Pons (tissue), 1 donor: ENCODE data around the gene CAMK1D.
A peak's percentile ranks its signal among the peaks of the same experiment; 100 is the strongest.
"Not testable (repeated sequence)": the region's sequence is repeated elsewhere in the genome, so short reads cannot be mapped to it uniquely, and the experiment has no call there.

ENCODE experiments used
- DNase-seq: peaks from one replicate; pipeline ENCODE4 v3.0.0-alpha.2; 2016; ENCODE audit warnings: low spot score

Gene CAMK1D

DNA sequence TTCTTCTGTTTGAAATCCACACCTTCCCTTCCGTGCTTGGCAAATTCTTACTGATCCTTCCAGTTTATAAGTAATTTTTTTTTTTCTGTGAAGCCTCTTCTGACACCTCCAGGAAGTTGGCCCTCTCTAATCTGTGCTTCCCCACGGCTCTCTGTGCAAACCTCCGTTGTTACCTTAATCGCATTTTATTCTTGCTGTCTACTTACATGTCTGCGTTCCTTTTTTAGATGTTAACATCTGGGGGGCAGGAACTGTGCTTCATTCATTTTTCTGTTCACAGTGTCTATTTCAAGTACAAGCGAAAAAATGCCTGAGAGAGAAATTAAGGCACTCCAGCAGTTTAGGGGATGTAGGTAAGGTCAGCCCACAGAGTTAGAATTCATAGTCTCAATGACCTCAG is 8.4 kb upstream of the CAMK1D start:
- no peak for DNase-seq

DNA sequence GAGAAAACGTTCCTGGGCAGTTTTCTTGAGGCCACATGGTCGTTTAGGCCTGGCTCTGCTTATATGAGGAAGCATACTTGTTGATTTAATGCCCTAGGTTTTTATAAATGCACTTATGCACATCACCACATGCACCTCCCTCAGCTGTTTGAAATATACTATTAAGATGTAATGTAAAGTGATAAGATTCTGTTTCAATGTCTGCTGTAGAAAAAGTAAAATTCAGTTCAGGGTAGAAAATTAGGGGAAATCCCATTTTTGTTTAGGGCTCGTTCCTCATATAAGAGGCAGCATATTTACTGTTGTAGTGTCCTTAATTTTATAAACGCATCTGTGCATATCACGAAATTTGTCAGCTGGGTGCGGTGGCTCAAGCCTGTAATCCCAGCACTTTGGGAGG is 7.8 kb upstream of the CAMK1D start:
- no peak for DNase-seq

DNA sequence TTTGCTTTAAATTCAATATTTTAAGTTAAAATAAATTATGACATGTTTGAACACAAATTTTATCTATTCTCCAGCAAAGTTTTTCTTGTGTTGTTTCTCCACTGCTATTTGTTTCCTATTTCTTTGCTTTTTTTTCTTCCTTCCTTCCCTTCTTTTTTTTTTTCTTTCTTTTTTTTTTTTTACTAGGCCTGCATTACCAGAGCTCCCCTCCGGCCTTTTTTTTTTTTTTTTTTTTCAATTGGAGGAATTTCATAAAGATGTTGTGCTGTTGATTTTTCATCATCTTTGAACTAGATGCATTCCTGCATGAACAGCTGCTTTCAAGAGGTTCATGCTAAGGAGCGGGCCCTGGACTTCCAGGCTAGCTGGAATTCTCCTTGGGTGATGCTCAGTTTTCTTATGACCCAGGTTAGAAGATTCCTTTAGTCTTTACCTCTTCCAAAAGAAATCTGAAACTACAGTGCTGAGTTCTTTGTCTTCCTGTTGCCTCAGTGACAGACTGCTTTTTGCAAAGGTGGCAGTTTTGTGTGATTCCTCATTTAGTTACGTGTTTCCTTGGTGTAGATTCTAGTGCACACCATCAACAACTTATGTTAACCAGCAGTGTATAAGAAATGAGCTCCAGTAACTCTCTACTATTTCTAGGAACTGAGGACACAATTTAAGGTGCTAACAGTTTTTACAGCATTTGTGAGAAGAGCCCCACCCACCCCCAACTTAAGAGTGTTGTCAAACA is 4.8 kb upstream of the CAMK1D start:
- DNase-seq = no peak

DNA sequence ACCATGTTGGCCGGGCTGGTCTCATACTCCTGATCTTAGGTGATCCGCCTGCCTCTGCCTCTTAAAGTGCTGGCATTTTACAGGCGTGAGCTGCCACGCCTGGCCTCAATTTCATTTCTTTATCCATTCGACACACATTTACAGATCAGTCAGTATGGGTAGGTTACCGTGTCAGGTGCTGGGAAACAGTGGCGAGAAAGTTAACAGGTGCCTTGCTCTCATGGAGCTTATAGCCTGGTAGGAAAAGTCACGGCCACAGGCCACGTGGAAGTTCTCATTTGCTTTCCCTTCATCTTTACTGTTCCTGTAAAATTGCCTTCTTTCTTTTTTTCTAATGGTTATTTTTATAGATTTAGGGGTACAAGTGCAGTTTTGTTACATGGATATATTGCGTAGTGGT is 2.6 kb upstream of the CAMK1D start:
- DNase-seq = no peak

DNA sequence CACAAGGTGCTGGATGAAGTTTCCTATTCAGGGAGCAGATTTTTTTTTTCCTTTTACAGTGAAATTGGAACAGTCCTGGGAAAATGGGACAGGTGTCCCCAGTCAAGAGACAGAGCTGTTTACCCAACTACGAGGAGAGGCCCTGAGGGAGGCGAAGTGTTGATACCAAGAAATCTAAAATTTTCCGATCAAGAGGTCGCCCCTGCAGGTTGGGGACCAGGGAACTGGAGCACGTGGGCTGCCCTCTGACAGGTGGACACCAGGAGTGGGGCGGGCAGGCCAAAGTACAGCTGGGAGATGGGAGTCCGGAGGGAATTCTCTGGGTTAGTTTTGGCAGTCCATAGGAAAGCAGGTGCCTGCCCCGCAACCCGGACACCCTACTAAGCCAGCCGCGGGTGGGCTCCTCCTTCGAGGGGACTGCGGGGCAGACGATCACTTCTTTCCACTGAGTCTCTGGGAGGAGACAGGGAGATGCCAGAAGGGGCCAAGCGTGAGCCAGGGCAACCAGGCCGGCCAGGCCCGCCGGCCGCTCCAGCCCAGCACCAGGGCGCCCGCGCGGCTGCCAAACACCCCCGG is 965 bp upstream of the CAMK1D start:
- DNase-seq = peak; percentile 6

DNA sequence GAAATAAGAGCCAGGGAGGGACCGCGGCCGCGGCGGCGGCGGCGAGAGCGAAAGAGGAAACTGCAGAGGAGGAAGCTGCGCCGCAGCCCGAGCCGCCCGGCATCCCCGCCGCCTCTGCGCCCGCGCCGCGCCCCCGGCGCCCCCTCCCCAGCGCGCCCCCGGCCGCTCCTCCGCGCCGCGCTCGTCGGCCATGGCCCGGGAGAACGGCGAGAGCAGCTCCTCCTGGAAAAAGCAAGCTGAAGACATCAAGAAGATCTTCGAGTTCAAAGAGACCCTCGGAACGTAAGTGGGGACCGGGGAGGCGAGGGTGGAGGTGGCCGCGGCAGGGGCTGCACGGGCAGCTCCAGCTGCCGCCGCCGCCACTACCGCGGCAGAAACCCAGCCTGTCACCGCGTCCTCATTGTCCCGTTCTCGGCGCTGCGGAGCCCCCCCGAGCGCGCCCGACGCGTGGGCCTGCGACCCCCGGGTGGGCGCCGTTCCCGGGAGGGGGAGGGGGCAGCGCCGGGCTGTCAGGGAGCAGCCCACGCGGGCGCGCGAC is 351 bp downstream of the CAMK1D start:
- no peak for DNase-seq

DNA sequence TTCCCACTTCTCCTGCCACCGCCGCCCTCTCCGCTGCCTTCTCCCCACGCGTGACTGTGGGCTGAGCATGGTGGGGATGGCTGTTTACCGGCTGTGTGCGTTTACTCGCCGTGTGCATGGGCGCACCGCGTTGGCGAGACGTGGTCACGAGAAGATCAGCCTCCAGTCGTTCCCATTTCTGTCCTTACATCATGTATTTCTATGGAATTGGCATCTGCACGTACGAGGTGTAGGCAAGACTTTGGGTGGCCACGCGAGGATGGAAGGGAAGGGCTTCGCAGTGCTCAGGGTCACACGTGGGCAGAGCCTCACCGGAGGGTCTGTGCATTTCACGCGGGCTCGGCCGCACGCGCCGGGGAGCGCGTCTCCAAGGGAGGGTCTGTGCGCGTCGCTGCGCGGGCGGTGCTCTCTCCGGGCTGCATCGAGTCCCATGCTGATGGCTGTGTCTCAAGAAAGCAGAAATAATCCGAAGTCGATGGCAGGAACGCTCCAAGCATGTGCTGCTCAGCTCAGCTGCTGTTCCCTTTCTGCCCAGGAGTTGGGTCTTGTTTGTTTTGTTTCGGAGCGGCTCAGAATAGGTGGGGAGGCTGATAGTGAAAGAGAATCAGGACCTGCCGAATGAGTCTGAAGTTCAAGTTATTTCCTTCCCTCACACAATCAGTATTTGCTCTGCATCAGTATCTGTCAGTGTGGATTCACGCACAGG is 973 bp downstream of the CAMK1D start:
- peak; percentile 40 for DNase-seq

DNA sequence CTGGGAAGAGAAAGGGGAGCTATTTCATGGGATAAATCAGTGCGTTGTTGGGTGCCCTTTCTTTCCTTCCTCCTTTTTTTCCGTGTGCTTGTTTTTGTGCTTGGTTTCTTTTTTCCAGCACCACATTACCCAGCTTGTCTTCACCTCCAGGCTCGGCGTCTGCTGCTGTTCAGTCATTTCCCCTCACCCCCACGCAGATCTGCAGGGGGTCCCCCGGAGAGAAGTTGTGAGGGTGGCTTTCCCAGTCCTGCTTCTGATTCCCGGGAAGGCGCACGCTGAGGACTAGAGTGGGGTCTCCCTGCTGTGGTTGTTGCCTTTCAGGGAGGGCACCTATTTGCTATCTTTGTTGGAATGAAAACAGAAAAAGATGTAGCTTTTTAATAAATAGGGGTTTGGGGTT is 1.6 kb downstream of the CAMK1D start:
- no peak for DNase-seq

DNA sequence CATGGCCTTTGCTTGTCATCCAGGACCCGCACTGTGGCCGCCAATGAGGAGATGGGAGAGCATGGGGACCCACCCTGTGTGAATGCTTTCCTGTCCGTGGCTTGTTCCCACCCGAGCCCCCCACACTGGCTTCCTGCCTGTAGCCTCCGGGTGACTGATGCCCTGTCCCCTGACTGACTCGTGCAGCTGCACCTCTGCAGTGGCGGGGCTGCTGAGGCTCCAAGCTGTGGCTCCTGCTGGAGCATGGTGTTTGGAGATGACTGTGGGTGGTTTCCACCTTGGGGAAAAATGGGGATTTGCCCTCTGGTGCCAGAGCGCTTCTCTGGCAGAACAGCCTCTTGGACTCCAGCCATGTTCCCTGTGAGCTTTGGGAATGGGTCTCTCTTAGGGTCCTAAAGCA is 2.1 kb downstream of the CAMK1D start:
- DNase-seq = no peak

DNA sequence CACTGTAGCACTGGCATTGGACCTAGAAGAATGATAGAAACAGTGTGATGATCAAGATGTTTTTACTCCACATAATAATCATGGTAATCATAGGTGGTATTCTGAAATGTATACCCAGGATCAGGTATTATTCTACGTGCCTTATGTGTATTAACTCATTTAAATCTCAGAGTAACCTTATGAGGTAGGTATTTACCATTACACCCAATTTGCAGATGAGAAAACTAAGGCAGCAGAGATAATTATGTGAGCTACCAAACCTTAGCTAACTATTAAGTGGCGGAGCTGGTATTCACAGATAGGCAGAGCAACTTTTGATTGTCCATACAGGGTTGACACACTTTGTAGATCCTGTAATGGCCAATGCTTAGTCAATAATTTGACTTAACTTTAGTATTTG is 2.5 kb downstream of the CAMK1D start:
- DNase-seq = no peak

DNA sequence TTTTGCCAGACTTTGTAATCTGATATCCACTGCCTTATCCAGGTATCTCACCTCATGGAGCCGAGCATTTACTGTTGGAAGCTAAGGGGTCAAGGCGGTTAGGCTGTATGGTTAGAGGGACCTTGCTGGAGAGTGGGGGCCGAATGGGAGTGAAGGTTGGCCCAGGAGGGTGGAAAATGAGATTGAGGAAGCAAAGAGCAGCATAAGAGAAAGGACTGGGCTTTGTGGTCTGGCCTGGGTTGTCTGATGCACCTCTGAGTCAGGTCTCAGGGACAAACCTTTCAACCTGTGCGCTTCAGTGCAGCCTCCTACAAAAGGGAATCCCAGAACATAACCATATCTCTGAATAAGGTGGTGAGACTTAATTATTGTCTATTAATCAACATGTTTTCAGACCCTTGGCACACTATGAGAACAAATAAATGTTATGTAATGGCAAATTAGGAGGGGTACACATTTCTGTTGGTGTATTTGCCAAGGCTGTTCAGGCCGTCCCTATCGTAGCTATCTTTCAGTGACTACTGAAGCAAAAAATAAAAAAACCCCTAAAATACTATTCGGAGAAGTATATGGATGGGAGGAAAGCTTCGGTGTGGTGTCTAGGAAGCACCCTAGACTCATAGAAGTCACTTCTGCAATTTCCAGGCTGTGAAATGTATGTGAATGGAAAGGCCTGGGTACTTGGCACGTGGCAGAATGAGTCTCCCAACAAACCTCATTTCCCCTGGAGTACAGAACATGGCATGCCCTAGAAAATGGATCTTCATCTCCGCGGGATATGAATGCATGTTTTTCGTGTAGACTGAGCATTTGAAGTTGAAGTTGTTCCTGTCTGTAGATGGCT is 4.3 kb downstream of the CAMK1D start:
- DNase-seq = no peak

DNA sequence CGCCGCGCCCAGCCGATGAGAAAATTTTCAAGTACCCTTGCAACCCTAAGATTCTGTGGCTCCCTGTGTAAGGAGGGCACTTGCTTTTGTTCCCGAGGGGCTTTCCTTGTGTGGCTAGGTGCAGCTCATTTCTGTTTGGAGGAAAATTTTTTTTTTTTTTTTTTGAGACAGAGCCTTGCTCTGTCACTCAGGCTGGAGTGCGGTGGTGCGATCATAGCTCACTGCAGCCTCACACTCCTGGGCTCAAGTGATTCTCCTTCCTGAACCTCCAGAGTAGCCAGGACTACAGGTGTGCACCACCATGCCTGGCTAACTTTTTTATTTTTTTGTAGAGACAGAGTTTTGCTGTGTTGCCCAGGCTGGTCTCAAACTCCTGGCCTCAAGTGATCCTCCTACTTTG is 5.3 kb downstream of the CAMK1D start:
- DNase-seq = not testable (repeated sequence)

DNA sequence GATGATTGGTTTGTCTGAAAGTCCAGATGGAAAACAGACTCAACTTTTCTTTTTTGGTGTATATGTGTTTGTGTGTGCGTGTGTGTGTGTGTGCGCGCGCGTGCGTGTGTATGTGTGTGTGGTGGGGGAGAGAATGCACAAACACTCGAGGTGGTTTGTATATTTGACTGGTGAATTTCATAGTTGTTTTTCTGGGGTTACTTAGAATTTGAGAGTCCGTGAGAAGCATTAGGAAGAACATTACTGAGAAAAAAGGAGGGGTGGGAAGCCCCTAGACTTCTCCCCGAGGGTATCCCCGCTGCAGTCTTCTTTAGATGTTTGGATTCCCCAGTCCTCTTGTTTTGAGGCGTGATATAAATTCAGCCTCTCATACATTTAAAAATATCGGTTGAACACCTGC is 6.0 kb downstream of the CAMK1D start:
- no peak for DNase-seq

DNA sequence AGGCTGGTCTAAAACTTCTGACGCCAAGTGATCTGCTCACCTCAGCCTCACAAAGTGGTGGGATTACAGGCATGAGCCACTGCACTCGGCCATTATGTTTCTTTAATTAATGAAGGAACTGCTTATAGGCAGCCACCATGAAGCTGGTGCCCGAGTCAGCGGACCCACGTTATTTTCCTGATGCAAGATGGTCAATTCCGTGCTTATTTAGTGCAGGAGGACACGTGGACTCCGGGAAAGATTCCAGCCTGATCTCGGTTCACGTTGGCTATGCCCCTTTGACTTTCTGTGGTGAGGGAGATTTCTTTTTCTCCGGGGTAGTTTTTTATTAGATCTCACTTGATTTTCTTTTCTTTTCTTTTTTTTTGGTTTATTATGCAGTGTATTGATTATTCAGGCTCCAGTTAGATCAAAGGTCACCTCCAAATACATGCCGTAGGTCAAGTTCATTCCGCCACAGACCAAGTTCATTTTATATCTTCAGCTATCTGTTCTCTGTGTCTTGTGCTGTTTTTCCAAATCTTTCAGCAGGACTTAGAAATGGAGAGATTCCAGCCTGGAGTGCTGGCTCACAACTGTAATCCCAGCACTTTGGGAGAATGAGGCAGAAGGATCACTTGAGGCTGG is 8.3 kb downstream of the CAMK1D start:
- DNase-seq = no peak

DNA sequence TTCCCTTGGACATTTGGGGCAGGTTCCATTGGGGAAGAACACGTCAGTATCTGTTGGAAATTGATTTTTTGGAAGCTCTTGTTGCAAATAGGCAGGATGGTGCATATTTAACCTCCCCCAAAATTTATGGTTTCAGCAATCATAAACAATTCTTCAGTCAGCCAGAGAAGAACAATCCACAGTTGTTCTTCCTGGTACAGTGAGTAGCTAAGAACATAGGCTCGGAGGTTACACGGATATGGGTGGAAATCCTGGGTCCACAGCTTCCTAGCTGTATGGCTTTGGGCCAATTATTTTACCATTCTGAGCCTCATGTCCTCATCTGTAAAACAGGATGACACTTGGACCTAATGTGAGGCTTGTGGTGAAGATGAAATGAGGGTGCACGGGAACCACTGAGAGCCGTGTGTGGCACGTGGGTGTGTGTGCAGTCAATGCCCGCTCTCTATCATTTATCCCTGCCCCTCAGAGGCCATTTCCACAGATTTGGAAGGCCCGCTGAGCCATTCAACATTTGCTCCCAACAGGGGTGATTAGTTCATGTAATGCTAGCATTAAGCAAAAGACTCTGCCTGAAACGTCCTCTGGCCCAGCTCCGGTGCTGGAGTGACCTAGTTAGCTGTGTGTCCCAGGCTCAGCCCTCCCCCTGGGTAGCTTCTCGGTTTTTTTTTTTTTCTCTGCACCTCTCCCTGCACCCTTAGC is 9.7 kb downstream of the CAMK1D start:
- DNase-seq = no peak

DNA sequence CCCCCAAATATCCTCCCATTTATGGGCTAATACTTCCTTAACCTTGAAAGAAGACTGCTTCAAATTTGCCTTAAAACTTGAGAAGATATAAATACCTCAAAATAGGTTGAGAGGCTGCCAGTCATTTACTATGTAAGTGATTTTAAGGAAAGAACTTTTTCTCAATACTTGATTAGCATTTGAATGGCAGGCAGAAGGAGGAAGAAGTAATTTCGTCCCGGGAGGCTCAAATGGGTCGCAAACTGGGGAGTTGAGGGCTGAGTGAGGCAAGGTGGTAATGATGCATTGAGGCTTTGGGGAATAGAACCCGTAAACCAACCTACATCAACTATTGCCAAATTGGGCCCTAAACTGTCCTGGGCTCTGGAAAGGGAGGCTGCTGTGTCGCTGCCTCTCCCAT is 11.1 kb downstream of the CAMK1D start:
- DNase-seq = no peak

DNA sequence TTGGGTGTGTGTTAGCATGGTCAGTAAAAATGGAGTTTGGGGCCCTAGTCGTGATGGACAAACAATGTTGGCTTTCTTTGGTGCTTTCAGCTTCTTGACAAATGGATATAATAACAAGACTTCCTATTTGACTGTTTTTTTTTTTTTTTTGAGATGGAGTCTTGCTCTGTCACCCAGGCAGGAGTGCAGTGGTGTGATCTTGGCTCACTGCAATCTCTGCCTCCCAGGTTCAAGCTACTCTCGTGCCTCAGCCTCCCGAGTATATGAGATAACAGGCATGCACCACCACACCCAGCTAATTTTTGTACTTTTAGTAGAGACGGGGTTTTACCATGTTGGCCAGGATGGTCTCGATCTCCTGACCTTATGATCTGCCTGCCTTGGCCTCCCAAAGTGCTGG is 11.8 kb downstream of the CAMK1D start:
- DNase-seq = not testable (repeated sequence)

DNA sequence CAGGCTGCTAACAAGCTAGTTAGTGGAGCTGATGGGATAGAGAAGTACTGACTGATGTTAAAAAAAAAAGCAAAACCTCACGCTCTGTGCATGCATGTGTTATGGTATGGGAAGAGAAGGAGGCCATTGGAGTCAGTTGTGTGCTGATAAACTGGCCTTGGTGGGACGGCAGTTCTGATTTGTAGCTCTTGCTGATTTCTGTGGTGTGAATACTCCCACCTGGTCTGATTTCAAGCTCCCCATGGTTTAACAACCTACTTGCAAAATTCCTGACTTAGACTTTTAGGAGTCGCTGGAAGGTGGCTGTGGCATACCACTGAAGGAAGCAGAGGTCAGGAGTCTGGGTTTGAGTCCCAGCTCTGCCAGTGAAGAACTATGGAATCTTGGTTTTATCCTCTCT is 15.2 kb downstream of the CAMK1D start:
- no peak for DNase-seq

DNA sequence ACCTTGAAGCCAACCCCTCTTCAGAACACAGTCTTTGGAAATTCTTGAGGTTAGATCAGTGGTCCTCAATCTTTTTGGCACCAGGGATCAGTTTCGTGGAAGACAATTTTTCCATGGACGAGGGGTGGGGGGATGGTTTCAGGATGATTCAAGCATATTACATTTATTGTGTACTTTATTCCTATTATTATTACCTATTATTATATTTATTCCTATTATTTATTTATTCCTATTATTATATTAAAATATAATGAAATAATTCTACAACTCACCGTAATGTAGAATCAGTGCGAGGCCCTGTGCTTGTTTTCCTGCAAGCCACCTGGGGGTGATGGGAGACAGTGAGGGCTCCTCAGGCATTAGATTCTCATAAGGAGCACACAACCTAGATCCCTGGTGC is 17.9 kb downstream of the CAMK1D start:
- no peak for DNase-seq

DNA sequence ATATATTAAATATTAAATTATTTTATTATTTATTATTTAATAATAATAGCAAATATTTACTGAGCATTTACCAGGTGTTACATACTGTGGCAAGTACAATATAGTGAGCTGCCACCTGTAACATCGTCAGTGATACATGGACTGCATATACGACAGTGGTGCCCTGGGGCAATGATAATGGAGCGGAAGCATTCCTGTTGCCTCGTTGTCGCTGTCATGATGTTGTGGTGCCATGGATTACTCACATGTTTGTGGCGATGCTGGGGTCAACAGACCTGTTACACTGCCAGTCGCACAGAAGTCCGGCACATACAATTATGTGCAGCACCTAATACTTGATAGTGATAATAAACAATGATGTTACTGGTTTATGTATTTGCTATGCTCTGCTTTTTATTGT is 20.6 kb downstream of the CAMK1D start:
- DNase-seq = no peak

DNA sequence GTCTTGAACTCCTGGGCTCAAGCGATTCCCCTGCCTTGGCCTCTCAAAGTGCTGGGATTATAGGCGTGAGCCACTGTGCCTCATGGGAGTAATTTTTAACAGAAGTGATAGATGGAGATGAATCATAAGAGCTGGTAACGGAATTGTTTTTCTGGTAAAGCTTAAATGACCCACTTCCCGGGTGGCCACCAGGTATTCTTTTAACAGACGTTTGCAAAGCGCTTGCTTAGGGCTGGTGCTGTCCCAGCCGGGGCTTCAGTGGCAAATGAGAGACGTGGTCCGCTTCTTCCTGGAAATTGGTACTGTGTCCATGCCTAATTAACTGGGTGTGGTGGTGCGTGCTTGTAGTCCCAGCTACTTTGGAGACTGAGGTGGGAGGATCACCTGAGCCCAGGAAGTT is 23.5 kb downstream of the CAMK1D start:
- no peak for DNase-seq
